Measurements from ENCODE around the gene METTL15.

GRCh38 chr11:28269586-28269985 lies 161.4 kb downstream of the METTL15 start:
- no peak for TF ChIP-seq POLR2A (IDR thresholded peaks at IDR 0.05)
- no peak for TF ChIP-seq CTCF (IDR thresholded peaks at IDR 0.05)
